GM18498 (cell line): ENCODE results near the gene CYB5A.

Source experiments
- ATAC-seq: cut with Tn5 transposase; IDR thresholded peaks from one replicate; pipeline ENCODE4 v1.9.1; 2021; ENCODE audit warnings: mild to moderate bottlenecking, moderate library complexity; ENCODE audit not compliant: unreplicated experiment

CYB5A gene

DNA sequence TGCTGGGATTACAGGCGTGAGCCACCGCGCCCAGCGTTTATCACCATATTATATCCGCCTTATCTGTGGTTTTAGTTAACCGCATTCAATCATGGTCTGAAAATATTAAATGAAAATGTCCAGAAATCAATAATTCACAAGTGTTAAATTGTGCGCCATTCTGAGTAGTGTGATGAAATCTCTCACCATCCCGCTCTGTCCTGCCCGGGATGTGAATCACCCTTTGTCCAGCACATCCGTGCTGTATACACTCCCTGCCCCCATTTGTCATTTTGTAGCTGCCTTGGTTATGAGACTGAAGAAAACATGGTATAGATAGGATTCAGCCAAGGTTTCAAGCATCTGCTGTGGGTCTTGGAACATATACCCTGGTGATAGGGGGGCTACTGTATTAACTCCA lies 72.7 kb downstream of the CYB5A start:
- no peak for ATAC-seq

DNA sequence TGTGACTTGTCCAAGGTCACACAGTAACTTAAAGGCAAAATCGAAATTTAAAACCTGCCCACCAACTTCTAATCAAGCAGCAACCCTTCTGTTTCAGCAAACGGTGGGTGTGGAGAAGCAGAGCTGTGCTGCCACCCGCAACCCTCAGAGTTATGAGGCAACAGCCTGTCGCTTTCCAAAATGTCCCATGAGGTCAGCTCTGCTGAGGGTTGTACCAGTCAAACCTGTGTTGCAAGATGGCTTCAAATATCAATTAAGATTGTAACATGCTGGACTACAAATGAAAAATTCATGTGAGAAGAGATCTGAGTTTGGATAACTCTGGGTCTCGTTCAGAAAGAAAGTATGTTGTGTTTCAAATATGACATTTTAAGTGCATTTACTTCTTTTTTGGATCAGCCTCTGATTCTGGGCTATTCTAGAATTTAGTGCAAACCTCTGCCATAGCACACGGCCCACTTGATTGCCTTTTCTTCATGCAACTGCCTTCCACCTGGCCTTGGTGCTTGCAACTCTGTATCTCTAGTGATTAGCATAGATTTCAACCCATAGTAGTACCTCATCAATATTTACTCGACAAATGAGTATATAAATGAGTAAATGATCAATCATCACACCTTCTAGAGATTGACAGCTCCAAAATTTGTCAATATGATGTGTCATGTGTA lies 74.2 kb downstream of the CYB5A start:
- no peak for ATAC-seq

DNA sequence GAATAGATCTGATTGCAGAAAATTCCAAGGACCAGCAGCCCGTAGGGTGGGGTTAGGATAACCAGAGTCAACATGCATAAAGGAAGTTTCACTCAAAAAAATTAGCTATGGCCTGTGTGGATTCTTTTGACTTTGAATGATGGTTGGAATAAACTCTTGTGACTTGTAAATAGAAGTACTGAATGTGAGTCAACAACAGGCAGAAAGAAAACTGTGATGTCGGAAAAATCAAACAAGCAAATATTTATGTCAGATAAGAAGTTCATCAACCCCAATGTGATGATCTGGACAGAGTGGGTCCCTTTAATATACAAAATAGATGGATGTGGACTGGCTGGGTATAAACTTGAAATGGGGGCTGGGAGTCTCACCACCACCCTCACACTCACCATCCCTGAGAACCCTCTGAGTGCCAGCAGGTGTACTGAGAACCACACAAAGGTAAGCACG lies 75.1 kb downstream of the CYB5A start:
- no peak for ATAC-seq

GRCh38 chr18:74215863-74216262 lies 75.9 kb downstream of the CYB5A start:
- ATAC-seq = no peak

DNA sequence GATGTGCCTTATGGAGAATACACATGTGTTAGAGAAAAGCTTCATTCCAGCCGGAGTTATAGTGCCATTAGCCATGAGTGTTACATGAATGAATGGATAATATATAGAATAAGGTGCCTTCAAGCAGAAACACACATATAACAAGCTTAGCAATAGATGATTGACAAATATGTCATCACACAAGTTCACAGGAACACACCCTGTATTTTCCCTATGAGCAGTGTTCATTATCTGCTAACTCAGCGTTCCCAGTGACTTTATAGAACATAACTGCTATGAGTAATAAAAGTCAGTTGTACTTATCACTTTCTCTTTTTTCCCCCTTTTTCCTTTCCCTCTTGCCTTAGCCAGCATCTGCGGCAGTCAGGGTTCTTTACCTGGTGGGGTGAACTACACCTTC lies 78.3 kb downstream of the CYB5A start:
- no peak for ATAC-seq

DNA sequence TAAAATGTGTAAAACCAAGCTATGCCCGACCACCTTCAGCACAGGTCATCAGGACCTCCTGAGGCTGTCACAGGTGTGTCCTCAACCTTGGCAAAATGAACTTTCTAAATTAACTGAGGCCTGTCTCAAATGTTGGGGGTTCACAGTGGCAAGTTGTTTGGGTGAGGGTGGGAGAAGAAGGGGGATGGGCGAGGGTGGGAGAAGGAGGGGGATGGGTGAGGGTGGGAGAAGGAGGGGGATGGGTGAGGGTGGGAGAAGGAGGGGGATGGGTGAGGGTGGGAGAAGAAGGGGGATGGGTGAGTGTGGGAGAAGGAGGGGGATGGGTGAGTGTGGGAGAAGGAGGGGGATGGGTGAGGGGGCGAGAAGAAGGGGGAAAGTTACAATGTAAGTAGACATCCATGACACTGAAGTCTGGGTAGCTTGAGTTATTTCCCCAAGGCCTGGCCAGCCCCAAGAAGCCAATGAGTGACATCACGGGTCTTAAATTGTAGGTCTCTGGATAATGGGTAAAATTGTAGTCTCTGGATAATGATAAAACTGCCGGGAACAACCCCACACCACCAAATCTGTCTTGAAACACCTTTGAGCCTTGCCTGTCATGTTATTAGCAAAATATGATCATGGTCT lies 87.1 kb downstream of the CYB5A start:
- ATAC-seq = no peak

DNA sequence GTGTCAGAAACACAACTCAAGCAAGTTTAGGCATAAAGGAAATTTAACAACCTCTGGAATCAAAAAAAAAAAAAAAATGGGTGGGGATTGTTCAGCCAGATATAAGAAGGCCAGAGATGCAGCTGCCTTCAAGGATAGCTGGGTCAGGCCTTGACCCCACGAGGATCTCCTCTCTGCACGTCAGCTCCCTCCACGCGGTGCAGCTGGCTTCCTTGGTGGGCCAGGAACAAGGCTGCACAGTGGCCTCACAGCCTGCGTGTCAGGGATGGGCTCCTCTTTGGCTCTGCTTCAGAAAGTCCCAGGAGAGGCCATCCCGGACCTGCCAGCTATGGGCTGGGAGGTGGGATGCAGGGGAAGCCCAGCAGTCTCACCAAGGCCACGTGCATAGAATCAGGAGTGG lies 88.0 kb downstream of the CYB5A start:
- ATAC-seq = no peak
